GM12864 (cell line): ENCODE measurements around the gene CDH23.
"Not testable (repeated sequence)": the region's sequence is repeated elsewhere in the genome, so short reads cannot be mapped to it uniquely, and the experiment has no call there.

Experiments
- DNase-seq: peaks from one replicate; pipeline ENCODE4 v3.0.0-alpha.2; 2011; ENCODE audit warnings: low read depth
- H3K4me3 ChIP-seq: 2 replicates; pipeline ENCODE4 v1.5.1; 2011; ENCODE audit warnings: mild to moderate bottlenecking, low read depth, low read length, control low read depth
- TF ChIP-seq, protein P1 (sequence below): IDR thresholded peaks from 2 replicates; pipeline ENCODE4 v1.5.1; 2011; ENCODE audit warnings: low read depth, mild to moderate bottlenecking, moderate library complexity, low read length, control low read depth, inconsistent platforms; ENCODE audit errors: missing control alignments

CDH23 gene

DNA sequence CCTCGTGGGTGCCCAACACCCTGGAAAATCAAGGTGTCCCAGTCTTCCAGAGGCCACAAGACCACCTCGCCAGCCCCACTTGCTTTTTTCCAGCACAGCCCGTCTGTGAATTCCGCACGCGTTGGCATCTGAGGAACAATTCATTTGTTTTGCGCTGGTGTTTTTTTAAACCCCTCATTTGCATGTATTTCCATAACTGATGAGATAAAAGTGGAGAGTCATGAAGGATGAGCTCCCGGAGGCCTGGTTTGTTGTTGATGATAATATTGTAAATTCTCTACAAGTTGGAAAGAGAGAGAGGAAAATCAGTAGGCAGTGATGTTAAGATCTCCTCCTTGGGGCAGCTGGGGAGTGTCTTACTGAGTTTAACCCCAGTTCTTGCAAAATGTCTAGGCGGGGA, 43.1 kb upstream of the CDH23 start:
- no peak overlapping the region for H3K4me3 ChIP-seq
- DNase-seq, result no peak
- TF ChIP-seq, protein P1, sequence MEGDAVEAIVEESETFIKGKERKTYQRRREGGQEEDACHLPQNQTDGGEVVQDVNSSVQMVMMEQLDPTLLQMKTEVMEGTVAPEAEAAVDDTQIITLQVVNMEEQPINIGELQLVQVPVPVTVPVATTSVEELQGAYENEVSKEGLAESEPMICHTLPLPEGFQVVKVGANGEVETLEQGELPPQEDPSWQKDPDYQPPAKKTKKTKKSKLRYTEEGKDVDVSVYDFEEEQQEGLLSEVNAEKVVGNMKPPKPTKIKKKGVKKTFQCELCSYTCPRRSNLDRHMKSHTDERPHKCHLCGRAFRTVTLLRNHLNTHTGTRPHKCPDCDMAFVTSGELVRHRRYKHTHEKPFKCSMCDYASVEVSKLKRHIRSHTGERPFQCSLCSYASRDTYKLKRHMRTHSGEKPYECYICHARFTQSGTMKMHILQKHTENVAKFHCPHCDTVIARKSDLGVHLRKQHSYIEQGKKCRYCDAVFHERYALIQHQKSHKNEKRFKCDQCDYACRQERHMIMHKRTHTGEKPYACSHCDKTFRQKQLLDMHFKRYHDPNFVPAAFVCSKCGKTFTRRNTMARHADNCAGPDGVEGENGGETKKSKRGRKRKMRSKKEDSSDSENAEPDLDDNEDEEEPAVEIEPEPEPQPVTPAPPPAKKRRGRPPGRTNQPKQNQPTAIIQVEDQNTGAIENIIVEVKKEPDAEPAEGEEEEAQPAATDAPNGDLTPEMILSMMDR, result no peak

DNA sequence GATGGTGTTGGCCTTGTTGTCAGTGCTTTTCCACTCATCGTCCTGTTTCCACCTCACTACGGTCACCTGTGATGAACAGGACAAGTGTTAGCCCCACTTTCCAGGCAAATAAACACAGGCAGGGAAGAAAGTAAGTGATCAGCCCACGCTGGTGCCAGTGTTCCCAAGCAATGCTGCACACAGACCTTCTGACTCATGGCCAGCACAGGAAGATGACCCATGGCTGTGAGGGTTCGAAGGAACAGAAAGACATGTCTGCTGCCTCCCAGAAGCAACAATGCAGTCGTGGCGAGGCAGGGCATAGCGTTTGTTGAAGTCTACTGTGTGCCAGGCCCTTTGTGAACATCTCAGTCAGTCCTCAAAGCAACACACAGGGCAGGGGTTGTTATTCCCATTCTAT, 41.9 kb upstream of the CDH23 start:
- no peak overlapping the region for H3K4me3 ChIP-seq
- TF ChIP-seq, protein P1, result no peak
- no peak for DNase-seq

- TF ChIP-seq, protein P1, result no peak
- H3K4me3 ChIP-seq, result no peak overlapping the region
- DNase-seq, result no peak
Observed at GRCh38 chr10:71355886-71356285, 40.8 kb upstream of the CDH23 start.

DNA sequence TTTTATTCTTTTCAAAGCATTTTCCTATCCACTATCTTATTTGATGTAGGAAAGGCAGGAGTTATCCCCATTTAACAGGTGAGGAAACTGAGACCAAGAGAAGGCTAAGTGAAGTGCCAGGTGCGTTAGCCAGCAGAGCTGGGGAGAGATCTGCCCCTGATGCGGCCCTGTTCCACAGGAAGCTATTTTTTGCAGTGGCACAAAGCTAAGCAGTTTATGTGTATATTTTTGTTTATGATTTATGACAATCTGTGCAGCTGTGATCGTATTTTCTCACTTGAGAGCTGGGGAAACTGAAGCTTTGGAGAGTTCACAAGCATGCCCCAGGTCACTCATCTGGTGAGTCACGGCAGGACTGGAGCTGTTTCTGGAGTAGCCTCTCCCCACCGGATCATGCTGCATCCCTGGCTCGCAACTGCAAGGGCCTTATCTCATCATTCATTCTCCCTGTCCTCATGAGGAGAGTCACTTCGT, 38.9 kb upstream of the CDH23 start:
- DNase-seq, result no peak
- TF ChIP-seq, protein P1, result no peak
- H3K4me3 ChIP-seq, result no peak overlapping the region

GRCh38 chr10:71358277-71358676, 38.4 kb upstream of the CDH23 start:
- TF ChIP-seq, protein P1, result no peak
- no peak overlapping the region for H3K4me3 ChIP-seq
- no peak for DNase-seq

GRCh38 chr10:71358906-71359305, 37.8 kb upstream of the CDH23 start:
- not testable (repeated sequence) for H3K4me3 ChIP-seq, DNase-seq

DNA sequence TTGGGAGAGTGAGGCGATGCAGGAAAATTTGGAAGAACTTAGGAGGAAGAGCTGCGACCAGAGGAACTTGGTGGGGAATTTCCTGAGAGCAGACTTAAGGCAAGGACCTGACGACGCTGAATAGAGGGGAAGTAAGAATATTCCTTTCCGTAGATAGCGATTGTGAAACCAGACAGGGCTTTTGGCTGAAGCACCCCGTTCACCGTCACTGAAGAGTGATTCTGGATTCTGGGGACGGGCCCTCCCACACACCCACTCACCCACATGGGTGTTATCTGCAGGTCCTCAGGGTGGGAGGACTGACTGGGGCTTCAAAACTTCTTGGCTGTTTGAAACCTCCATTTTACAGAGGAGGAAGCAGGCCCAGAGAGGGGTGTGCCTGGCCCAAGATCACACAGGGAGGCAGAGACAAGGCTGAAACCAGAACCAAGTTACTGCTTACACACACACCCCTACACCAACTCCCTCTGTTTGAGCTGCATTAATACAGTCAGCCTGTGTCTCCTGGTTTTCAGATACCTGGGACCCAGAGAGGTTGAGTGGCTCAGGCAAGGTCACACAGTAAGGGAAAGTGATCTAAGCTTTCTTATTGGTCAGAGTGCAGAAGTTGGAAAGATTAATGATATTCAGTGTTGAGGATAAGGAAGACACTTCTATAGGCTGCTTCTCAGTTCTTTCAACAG, 37.2 kb upstream of the CDH23 start:
- no peak overlapping the region for H3K4me3 ChIP-seq
- DNase-seq, result no peak
- TF ChIP-seq, protein P1, result no peak
